Tibial nerve (tissue), 3 donors: Measurements from ENCODE around the gene GRM4.

ENCODE experiments used
- POLR2A ChIP-seq, 2 donors: fragments of 450-650 bp; IDR thresholded peaks; one replicate each; pipeline ENCODE4 v1.6.1; 2017; ENCODE audit warnings: antibody characterized with exemption in 2 of 2, mild to moderate bottlenecking in 2 of 2, moderate library complexity in 2 of 2
- TF ChIP-seq, protein P1 (sequence below), 5 experiments: fragments of 200-600 bp in 3 of 5; fragments of 450-650 bp in 2 of 5; sonication (generic) in 3 of 5; IDR thresholded peaks; one replicate each; pipeline ENCODE4 v1.5.1; 2016 to 2019; ENCODE audit warnings: antibody characterized with exemption in 5 of 5, mild to moderate bottlenecking in 3 of 5, moderate library complexity in 2 of 5

GRCh38 chr6:34152042-34152524 is 6.2 kb upstream of the GRM4 start:
- no peak for TF ChIP-seq POLR2A (IDR thresholded peaks at IDR 0.05)
- TF ChIP-seq, protein P1, sequence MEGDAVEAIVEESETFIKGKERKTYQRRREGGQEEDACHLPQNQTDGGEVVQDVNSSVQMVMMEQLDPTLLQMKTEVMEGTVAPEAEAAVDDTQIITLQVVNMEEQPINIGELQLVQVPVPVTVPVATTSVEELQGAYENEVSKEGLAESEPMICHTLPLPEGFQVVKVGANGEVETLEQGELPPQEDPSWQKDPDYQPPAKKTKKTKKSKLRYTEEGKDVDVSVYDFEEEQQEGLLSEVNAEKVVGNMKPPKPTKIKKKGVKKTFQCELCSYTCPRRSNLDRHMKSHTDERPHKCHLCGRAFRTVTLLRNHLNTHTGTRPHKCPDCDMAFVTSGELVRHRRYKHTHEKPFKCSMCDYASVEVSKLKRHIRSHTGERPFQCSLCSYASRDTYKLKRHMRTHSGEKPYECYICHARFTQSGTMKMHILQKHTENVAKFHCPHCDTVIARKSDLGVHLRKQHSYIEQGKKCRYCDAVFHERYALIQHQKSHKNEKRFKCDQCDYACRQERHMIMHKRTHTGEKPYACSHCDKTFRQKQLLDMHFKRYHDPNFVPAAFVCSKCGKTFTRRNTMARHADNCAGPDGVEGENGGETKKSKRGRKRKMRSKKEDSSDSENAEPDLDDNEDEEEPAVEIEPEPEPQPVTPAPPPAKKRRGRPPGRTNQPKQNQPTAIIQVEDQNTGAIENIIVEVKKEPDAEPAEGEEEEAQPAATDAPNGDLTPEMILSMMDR (IDR thresholded peaks at IDR 0.05), result no peak
